ENCODE data around the gene ABCD2.
"Not testable (repeated sequence)": the region's sequence is repeated elsewhere in the genome, so short reads cannot be mapped to it uniquely, and the experiment has no call there.

ABCD2 gene

DNA sequence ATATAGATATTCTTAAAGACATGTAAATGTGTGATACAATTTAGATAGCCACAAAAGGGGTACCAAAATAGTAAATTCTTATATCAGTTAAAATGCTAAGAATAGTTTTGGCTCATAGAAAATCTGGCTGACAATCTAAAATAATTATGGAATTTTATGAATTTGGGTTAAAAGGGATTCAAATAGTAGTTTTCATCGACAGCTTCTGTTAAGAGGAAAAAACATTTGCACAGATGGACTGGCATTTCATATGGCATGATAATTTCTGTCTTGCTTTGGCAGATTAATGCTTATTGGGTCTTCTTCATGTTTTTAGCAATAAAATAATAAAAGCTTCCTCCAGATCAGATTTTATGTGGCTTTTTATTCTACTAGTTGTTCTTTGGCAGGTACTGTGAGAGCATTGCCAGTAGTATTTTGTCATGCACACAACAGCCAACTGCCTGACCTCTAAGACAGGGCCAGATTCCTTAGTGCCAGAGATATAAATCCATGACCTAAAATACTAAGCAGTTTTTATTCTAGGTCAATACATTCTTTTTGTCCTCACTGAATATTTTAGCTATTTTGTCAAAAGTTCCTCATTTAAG, 9.1 kb downstream of the ABCD2 start:
- DNase-seq: no peak

- no peak for DNase-seq
Observed at GRCh38 chr12:39606712-39607423, 12.7 kb downstream of the ABCD2 start.

DNA sequence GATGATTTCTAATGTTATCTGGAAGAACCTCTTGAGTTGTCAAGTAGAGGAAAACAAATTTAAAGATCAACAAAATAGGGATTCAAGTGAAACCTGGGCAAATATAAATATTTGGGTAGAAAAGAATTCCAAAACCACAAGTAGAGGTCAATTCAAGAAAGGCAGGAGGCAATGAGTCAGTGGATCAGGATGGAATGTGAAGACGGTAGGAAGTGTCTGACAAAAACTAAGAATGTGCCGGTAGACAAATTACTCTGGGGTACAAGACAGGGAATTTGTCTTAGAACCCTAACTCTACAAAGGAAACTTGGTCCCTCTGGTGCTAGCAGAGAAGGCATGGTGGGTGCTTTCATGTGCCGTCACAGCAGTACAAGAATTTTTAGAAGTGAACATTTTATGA, 13.6 kb downstream of the ABCD2 start:
- no peak for DNase-seq

GRCh38 chr12:39605501-39605900, 14.1 kb downstream of the ABCD2 start:
- no peak for DNase-seq

GRCh38 chr12:39603065-39603464, 16.5 kb downstream of the ABCD2 start:
- no peak for DNase-seq

GRCh38 chr12:39601951-39602350, 17.7 kb downstream of the ABCD2 start:
- not testable (repeated sequence) for DNase-seq

DNA sequence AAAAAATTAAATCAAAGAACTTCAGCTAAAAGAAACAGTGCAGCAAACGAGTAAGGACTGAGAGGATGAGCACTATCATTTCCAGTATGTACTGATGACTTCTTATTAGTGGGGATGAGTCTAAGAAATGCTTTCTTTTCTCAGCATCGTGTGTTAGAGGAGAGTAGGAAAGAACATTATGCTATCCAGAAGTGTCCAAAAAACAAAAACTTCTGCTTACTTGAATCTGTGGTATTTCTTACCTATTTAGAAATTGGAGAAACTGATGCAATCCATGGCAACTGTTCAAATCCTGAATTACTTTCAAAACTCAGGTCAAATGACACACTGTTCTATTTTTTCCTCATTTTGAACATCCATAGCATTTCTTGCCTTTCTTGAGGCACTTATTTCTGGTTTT, 23.7 kb downstream of the ABCD2 start:
- no peak for DNase-seq

DNA sequence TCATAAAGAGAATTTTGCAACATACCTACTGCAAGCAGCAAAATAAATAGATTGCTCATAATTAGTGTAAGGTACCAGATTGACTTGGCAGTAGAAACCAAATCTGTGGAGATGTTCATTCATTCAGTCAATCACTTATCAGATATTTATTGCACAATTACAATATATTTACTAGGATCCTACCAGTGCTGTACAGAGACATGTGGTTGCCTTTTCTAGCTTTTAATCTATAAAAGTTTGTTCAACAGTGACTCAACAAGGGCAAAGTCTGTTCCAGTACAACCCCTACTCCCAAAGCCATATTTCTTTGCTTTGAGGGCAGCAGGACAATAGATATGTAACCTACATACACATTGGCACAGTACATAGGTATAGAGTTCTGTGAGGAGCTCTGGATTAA, 27.3 kb downstream of the ABCD2 start:
- DNase-seq: no peak

DNA sequence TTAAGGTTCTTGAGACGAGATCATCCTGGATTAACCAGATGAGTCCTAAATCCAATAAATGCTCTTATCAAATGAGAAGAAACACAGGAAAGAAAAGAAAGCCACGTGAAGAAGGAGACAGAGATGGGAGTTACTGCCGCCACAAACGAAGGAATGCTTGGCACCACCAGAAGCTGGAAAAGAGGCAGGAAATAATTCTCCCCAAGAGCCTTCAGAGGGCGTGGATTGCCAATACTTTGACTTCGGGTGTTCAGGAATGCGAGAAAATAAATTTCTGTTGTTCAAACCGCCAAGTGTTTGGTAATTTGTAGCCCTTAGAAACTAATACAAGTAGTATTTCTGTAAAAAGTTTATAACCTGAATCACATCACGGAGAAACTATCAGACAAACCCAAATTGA, 31.3 kb downstream of the ABCD2 start:
- no peak for DNase-seq

GRCh38 chr12:39587225-39587624, 32.4 kb downstream of the ABCD2 start:
- peak; percentile 12 for DNase-seq

DNA sequence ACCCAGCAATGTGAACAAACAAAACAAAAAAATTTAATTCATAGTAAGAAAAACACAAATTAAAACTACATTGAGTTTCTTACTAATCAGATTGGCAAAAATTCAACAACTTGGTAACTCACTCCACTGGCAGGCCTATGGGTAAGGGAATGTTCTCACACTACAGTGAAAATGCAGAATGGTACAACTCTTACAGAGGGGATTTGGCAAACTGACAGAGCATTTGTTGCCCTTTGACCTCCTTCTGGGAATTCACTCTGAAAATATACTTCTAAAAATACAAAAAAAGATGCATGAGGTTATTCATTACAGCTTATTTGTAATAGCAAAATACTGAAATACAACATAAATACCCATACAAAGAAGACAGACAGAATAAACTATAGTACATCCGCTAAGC, 32.8 kb downstream of the ABCD2 start:
- DNase-seq: no peak

GRCh38 chr12:39581592-39581991, 38.0 kb downstream of the ABCD2 start:
- no peak for DNase-seq

DNA sequence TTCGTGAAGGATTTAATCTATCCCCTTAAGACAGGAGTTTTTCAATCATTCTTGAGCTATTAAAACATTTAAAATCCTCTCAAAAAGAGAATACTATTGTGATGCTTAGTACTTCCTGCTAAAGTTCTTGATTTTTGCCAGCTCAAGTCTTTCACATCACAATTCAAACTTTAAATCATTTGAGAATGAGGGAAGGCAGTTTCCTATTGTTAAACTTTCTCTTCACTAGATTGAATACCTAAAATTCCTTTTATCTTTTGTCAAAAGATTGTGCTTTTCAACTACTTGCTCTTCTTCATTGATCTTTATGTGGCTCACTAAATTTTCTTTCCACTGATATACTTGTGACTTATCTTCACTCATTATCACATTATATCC, 44.1 kb downstream of the ABCD2 start:
- no peak for DNase-seq

- peak; percentile 3 for DNase-seq
Observed at GRCh38 chr12:39574785-39575497, 44.7 kb downstream of the ABCD2 start.

DNA sequence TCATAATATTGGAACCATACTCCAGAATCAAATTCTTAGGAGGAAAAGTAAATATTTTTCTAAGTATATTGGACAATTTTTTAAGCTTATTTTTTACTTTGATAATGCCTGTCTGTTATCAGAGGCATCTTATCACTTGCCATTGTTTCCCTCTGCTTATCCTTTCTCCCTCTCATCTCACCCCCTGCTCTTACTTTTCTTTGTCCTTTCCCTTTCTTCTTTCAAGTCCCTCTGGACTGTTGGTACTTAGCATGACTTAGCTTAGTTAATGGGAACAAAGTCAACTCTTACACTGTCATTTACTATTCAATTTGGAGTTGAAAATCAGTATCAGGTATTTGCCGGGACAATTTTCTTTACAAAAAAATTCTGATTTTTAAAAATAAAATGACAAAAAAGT, 45.2 kb downstream of the ABCD2 start:
- no peak for DNase-seq

- DNase-seq: no peak
Observed at GRCh38 chr12:39573971-39574370, 45.6 kb downstream of the ABCD2 start.

GRCh38 chr12:39572551-39572950, 47.1 kb downstream of the ABCD2 start:
- DNase-seq: peak; percentile 25

DNA sequence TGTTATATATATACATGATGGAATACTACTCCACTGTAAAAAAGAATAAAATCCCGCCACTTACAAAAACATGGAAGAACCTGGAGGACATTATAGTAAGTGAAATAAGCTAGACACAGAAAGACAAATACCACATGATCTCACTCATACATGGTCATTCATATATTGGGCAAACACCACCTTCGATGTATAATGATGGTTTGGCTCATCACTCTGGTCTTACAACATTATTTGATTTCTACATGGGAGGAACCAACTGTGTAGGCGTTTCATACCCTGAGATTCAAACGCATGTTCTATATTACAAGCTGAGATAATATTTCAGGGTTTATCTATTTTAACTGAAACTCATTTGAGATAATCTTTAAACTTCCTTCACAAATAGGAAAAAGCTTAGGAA, 48.3 kb downstream of the ABCD2 start:
- no peak for DNase-seq

GRCh38 chr12:39553476-39553875, 66.1 kb downstream of the ABCD2 start:
- DNase-seq: no peak

DNA sequence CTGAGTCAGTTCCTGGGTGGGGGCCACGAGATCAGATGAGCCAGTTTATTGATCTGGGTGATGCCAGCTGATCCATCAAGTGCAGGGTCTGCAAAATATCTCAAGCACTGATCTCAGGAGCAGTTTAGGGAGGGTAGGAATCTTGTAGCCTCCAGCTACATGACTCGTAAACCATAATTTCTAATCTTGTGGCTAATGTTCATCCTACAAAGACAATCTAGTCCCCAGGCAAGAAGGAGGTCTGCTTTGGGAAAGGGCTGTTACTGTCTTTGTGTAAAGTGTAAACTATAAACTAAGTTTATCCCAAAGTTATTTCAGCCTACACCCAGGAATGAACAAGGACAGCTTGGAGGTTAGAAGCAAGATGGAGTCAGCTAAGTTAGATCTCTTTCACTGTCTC, 75.4 kb downstream of the ABCD2 start:
- not testable (repeated sequence) for DNase-seq

GRCh38 chr12:39541471-39541870, 78.1 kb downstream of the ABCD2 start:
- DNase-seq: no peak

DNA sequence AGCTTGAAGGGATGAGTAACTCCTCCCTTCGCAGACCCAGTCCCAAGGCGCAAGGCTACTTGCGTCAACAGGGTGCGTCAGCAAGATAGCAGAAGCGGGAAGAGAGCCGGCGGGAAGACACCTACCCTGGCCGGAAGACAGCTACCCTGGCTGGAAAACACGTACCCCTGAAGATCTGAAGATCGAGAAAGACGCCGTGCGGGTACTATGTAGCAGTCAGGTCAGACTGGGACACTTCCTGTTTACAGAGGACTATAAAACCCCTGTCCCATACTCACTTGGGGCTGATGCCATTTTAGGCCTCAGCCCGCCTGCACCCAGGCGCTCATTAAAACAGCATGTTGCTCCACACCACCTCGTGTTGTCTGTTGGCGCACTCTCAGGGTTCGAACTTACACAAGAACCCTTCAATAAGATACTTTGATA, 80.9 kb downstream of the ABCD2 start:
- DNase-seq: no peak

GRCh38 chr12:39533951-39534350, 85.7 kb downstream of the ABCD2 start:
- no peak for DNase-seq

- no peak for DNase-seq
Observed at GRCh38 chr12:39532448-39532847, 87.2 kb downstream of the ABCD2 start.
